HL-60 (cell line): ENCODE results near the gene MX2.

Experiments
- DNase-seq, 2 experiments: peaks; one replicate each; pipeline ENCODE4 v3.0.0-alpha.2; 2010 to 2020; ENCODE audit warnings: low read depth in 1 of 2, low spot score in 1 of 2
- H3K27ac ChIP-seq: fragments of 250-450 bp; sonication (Bioruptor Pico); replicated peaks from 2 replicates; pipeline ENCODE4 v1.5.1; 2020; ENCODE audit warnings: mild to moderate bottlenecking, moderate library complexity
- H3K27me3 ChIP-seq: fragments of 250-450 bp; sonication (Bioruptor Pico); 2 replicates; pipeline ENCODE4 v1.5.1; 2021; ENCODE audit warnings: mild to moderate bottlenecking, moderate library complexity; ENCODE audit not compliant: insufficient read depth, poor library complexity, severe bottlenecking
- H3K4me3 ChIP-seq: replicated peaks from 2 replicates; pipeline ENCODE4 v1.5.1; 2011; ENCODE audit warnings: mild to moderate bottlenecking, control low read depth, low read length; ENCODE audit not compliant: insufficient read depth
- GABPA ChIP-seq: IDR thresholded peaks from 2 replicates; pipeline ENCODE4 v1.6.1; 2012; ENCODE audit warnings: low read depth
- POLR2AphosphoS5 ChIP-seq: IDR thresholded peaks from 2 replicates; pipeline ENCODE4 v1.6.1; 2012; ENCODE audit warnings: low read depth
- SPI1 ChIP-seq: IDR thresholded peaks from 2 replicates; pipeline ENCODE4 v1.6.1; 2012; ENCODE audit warnings: low read depth, mild to moderate bottlenecking, borderline replicate concordance
- TF ChIP-seq, protein P1 (sequence below): IDR thresholded peaks from 2 replicates; pipeline ENCODE4 v1.6.1; 2012; ENCODE audit warnings: low read depth; ENCODE audit not compliant: insufficient replicate concordance
- TF ChIP-seq, protein P2 (sequence below): IDR thresholded peaks from one replicate; pipeline ENCODE4 v1.5.1; 2011; ENCODE audit warnings: low read length, control low read depth, inconsistent platforms; ENCODE audit not compliant: insufficient read depth

Gene MX2

DNA sequence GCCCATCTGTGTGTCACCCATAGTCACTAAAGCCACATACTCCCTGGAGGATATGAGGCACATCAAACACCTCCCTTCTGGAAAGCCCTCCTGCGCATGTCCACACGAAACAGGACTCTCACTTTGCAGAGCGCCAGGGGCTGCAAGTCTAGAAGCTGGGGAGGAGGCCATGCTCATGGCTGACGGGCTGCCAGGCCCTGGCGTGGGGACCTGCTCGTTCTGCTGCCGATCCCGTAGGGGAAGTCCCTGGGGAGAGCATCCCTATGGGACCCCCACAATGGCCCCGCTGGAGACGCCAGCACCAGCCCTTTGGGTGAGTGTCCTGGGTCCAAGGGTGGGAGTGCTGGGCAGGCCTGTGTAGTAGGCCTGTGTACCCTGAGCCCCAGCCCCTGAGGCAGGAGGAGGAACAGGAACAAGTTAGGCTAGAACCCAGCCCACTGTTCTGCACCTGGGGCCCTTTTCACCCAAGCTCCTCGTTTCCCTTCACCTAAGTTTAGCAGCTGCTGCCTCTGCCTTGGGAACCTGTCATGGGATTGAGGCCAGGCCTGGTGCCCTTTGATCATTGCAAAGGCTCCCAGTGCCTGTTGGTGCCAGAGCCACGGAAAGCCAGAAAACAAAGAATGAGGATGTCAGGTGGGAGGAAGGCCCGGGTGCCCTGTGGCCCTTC lies 35.3 kb upstream of the MX2 start:
- DNase-seq = no peak
- TF ChIP-seq POLR2AphosphoS5 = no peak
- no peak for TF ChIP-seq GABPA
- TF ChIP-seq, protein P1, sequence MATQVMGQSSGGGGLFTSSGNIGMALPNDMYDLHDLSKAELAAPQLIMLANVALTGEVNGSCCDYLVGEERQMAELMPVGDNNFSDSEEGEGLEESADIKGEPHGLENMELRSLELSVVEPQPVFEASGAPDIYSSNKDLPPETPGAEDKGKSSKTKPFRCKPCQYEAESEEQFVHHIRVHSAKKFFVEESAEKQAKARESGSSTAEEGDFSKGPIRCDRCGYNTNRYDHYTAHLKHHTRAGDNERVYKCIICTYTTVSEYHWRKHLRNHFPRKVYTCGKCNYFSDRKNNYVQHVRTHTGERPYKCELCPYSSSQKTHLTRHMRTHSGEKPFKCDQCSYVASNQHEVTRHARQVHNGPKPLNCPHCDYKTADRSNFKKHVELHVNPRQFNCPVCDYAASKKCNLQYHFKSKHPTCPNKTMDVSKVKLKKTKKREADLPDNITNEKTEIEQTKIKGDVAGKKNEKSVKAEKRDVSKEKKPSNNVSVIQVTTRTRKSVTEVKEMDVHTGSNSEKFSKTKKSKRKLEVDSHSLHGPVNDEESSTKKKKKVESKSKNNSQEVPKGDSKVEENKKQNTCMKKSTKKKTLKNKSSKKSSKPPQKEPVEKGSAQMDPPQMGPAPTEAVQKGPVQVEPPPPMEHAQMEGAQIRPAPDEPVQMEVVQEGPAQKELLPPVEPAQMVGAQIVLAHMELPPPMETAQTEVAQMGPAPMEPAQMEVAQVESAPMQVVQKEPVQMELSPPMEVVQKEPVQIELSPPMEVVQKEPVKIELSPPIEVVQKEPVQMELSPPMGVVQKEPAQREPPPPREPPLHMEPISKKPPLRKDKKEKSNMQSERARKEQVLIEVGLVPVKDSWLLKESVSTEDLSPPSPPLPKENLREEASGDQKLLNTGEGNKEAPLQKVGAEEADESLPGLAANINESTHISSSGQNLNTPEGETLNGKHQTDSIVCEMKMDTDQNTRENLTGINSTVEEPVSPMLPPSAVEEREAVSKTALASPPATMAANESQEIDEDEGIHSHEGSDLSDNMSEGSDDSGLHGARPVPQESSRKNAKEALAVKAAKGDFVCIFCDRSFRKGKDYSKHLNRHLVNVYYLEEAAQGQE = no peak
- TF ChIP-seq, protein P2, sequence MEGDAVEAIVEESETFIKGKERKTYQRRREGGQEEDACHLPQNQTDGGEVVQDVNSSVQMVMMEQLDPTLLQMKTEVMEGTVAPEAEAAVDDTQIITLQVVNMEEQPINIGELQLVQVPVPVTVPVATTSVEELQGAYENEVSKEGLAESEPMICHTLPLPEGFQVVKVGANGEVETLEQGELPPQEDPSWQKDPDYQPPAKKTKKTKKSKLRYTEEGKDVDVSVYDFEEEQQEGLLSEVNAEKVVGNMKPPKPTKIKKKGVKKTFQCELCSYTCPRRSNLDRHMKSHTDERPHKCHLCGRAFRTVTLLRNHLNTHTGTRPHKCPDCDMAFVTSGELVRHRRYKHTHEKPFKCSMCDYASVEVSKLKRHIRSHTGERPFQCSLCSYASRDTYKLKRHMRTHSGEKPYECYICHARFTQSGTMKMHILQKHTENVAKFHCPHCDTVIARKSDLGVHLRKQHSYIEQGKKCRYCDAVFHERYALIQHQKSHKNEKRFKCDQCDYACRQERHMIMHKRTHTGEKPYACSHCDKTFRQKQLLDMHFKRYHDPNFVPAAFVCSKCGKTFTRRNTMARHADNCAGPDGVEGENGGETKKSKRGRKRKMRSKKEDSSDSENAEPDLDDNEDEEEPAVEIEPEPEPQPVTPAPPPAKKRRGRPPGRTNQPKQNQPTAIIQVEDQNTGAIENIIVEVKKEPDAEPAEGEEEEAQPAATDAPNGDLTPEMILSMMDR = no peak
- no peak for TF ChIP-seq SPI1
- H3K27me3 ChIP-seq = no peaks in the 10 kb centered on the region
- H3K4me3 ChIP-seq = no peak overlapping the region
- H3K27ac ChIP-seq = no peak overlapping the region

DNA sequence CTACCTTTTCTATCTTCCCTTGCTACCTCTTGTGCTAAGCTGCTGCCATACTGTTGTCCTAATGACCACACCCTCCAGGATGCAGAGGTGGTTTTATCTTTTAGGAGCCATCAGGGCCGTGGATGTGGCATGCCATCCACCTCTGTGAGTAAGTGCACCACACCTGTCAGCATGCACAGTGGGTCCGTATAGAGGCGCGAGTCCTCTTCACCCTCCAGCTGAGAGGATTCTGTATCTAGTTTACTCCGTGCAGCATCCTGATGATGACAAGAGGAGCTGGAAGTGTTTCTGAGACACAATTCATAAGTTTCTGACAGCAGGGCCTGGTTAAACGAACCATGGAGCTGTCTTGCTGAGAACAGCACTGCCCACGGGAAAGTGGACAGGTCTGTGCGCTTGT lies 34.1 kb upstream of the MX2 start:
- TF ChIP-seq GABPA (no peak), POLR2AphosphoS5 (no peak)
- TF ChIP-seq, protein P2 = no peak
- no peak overlapping the region for H3K27ac ChIP-seq
- H3K27me3 ChIP-seq = no peaks in the 10 kb centered on the region
- DNase-seq = no peak
- H3K4me3 ChIP-seq = no peak overlapping the region

DNA sequence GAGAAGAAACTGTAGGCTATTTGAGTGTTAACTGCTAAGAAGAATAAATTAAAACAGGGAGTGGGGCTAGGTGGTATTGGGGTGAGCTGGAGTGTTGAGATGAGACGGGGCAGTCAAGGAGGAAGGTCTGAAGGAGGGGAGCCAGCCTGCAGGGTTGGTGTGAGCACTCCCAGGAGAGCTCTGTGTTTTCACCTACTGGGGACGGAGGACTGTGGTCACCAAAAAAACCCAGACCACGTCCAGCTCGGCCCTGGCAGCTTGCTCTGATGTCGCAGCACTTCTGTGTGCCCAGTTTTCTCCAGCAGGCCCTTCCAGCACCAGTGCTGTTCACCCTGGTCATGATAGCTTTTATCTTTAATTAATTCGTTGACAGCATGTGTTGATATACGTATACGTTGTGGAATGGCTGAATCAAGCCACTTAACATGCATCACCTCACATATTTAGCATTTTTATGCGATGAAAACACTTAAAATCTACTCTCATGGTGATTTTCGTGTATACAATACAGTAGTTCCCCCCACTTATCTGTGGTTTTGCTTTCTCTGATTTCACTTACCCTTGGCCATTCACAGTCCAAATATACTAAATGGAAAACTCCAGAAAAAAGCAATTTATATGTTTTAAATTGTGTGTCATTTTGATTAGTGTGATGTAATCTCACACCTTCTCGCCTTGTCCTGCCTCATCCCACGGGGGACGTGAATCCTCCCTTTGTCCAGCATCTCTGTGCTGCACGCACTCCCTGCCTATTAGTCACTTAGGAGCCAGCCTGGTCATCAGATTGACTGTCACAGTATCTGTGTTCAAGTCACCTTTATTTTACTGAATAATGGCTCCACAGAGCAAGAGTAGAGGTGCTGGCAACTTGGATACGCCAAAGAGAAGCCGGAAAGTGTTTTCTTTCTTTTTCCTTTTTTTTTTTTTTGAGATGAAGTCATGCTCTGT lies 32.9 kb upstream of the MX2 start:
- no peak overlapping the region for H3K27ac ChIP-seq
- no peak for DNase-seq
- H3K4me3 ChIP-seq = no peak overlapping the region
- TF ChIP-seq SPI1 (no peak), POLR2AphosphoS5 (no peak), GABPA (no peak)
- TF ChIP-seq, protein P1 = no peak
- TF ChIP-seq, protein P2 = no peak
- H3K27me3 ChIP-seq = no peaks in the 10 kb centered on the region
